Liver (tissue), 9 donors: Measurements from ENCODE around the gene CENPC. TPM values are rescaled to one million over a fixed set of nuclear protein-coding genes. Genes with fewer than 3 reads are reported as not detected.
"Not testable (repeated sequence)": the region's sequence is repeated elsewhere in the genome, so short reads cannot be mapped to it uniquely, and the experiment has no call there.

Experiments
- DNase-seq: peaks from one replicate; pipeline ENCODE4 v3.0.0-alpha.2; 2017; ENCODE audit warnings: low spot score
- H3K27ac ChIP-seq, 2 donors: one replicate each; pipeline ENCODE4 v1.7.0; 2013; ENCODE audit warnings: inconsistent platforms in 2 of 2, low read length in 2 of 2, control low read depth in 1 of 2, low read depth in 1 of 2, mild to moderate bottlenecking in 1 of 2
- H3K27me3 ChIP-seq, 4 donors: one replicate each; pipeline versions ENCODE4 v1.6.1 to v1.7.0; 2013; ENCODE audit warnings: low read length in 3 of 4, inconsistent platforms in 1 of 4, mild to moderate bottlenecking in 1 of 4, moderate library complexity in 1 of 4; ENCODE audit not compliant: control insufficient read depth in 4 of 4, insufficient read depth in 4 of 4
- H3K36me3 ChIP-seq, 4 donors: one replicate each; pipeline versions ENCODE4 v1.6.1 to v1.7.0; 2013; ENCODE audit warnings: low read length in 3 of 4, mild to moderate bottlenecking in 3 of 4, low read depth in 1 of 4, moderate library complexity in 1 of 4; ENCODE audit not compliant: control insufficient read depth in 4 of 4, insufficient read depth in 3 of 4
- H3K4me1 ChIP-seq, 4 donors: one replicate each; pipeline versions ENCODE4 v1.6.1 to v1.7.0; 2013; ENCODE audit warnings: low read length in 3 of 4, mild to moderate bottlenecking in 3 of 4, moderate library complexity in 1 of 4; ENCODE audit not compliant: control insufficient read depth in 4 of 4, insufficient read depth in 4 of 4
- H3K4me3 ChIP-seq, 3 donors: one replicate each; pipeline versions ENCODE4 v1.6.1 to v1.7.0; 2013; ENCODE audit warnings: low read length in 3 of 3, control low read depth in 1 of 3, low read depth in 1 of 3, mild to moderate bottlenecking in 1 of 3
- H3K9ac ChIP-seq, 2 donors: one replicate each; pipeline ENCODE4 v1.7.0; 2013; ENCODE audit warnings: low read length in 2 of 2, mild to moderate bottlenecking in 2 of 2, moderate library complexity in 2 of 2, control low read depth in 1 of 2, low read depth in 1 of 2
- H3K9me3 ChIP-seq, 4 donors: one replicate each; pipeline versions ENCODE4 v1.6.1 to v1.7.0; 2013; ENCODE audit warnings: low read length in 3 of 4; ENCODE audit not compliant: control insufficient read depth in 4 of 4
- ATF3 ChIP-seq: IDR thresholded peaks from 2 replicates; pipeline ENCODE4 v1.6.1; 2016; ENCODE audit warnings: antibody characterized with exemption
- CTCF ChIP-seq: fragments of 150-350 bp; IDR thresholded peaks from 2 replicates; pipeline ENCODE4 v1.5.1; 2017; ENCODE audit warnings: improper control_type of control experiment, low read depth, low read length; ENCODE audit not compliant: missing input control
- EGR1 ChIP-seq, 2 donors: IDR thresholded peaks; 2 replicates each; pipeline ENCODE4 v1.6.1; 2016 to 2018; ENCODE audit warnings: antibody characterized with exemption in 2 of 2, low read depth in 2 of 2
- FOXA1 ChIP-seq: IDR thresholded peaks from 2 replicates; pipeline ENCODE4 v1.6.1; 2016; ENCODE audit warnings: antibody characterized with exemption
- FOXA2 ChIP-seq: IDR thresholded peaks from 2 replicates; pipeline ENCODE4 v1.6.1; 2016; ENCODE audit warnings: antibody characterized with exemption
- GABPA ChIP-seq, 2 donors: IDR thresholded peaks in 1 of 2; conservative IDR thresholded peaks in 1 of 2; 2 replicates each; pipeline ENCODE4 v1.6.1; 2016; ENCODE audit warnings: antibody characterized with exemption in 2 of 2, mild to moderate bottlenecking in 1 of 2, moderate library complexity in 1 of 2
- HNF4A ChIP-seq, 2 donors: conservative IDR thresholded peaks; 2 replicates each; pipeline ENCODE4 v1.6.1; 2016; ENCODE audit warnings: antibody characterized with exemption in 2 of 2, mild to moderate bottlenecking in 2 of 2
- HNF4G ChIP-seq: IDR thresholded peaks from 2 replicates; pipeline ENCODE4 v1.6.1; 2016; ENCODE audit warnings: antibody characterized with exemption
- JUND ChIP-seq, 2 donors: IDR thresholded peaks; 2 replicates each; pipeline ENCODE4 v1.6.1; 2016; ENCODE audit warnings: antibody characterized with exemption in 2 of 2
- MAX ChIP-seq: IDR thresholded peaks from 2 replicates; pipeline ENCODE4 v1.6.1; 2016; ENCODE audit warnings: antibody characterized with exemption
- NR2F2 ChIP-seq: IDR thresholded peaks from 2 replicates; pipeline ENCODE4 v1.6.1; 2016; ENCODE audit warnings: antibody characterized with exemption
- RAD21 ChIP-seq, 2 donors: IDR thresholded peaks; 2 replicates each; pipeline ENCODE4 v1.6.1; 2016; ENCODE audit warnings: antibody characterized with exemption in 2 of 2, mild to moderate bottlenecking in 2 of 2
- RXRA ChIP-seq, 2 donors: IDR thresholded peaks; 2 replicates each; pipeline ENCODE4 v1.6.1; 2017 to 2018; ENCODE audit warnings: antibody characterized with exemption in 2 of 2, mild to moderate bottlenecking in 1 of 2
- SP1 ChIP-seq: IDR thresholded peaks from 2 replicates; pipeline ENCODE4 v1.6.1; 2018; ENCODE audit warnings: antibody characterized with exemption, mild to moderate bottlenecking
- TAF1 ChIP-seq: conservative IDR thresholded peaks from 2 replicates; pipeline ENCODE4 v1.6.1; 2016; ENCODE audit warnings: antibody characterized with exemption, mild to moderate bottlenecking
- YY1 ChIP-seq: IDR thresholded peaks from 2 replicates; pipeline ENCODE4 v1.6.1; 2016; ENCODE audit warnings: antibody characterized with exemption, mild to moderate bottlenecking
- ZBTB33 ChIP-seq: IDR thresholded peaks from 2 replicates; pipeline ENCODE4 v1.6.1; 2016; ENCODE audit warnings: antibody characterized with exemption
- WGBS: extraction: QIAGEN DNeasy Blood & Tissue Kit; methylation state at CpG from one replicate; pipeline ENCODE4 v1.1.7; 2013; 5-methylcytosine and 5-hydroxymethylcytosine counted together
- polyA plus RNA-seq, 2 donors: library from polyadenylated mRNA; stranded (reverse) in 1 of 2; unstranded in 1 of 2; fragments of 200-250 nt in 1 of 2; fragments of >200 nt in 1 of 2; fragmentation: Nextera tagmentation in 1 of 2; extraction: Ambion mirVana in 1 of 2; gene quantifications; one replicate each; pipeline versions ENCODE4 v1.2.1 to v1.2.3, GENCODE V29; 2013 to 2015
- total RNA-seq, 2 donors: library from RNA; depleted of rRNA; stranded (reverse); fragments of >200 nt; gene quantifications; one replicate each; pipeline ENCODE4 v1.2.3, GENCODE V29; 2014
- donor health status: healthy.
- donor health status: healthy.
- donor health status: healthy.
- donor health status: healthy.
- donor health status: healthy.

The CENPC gene
- total and polyA plus RNA-seq, 4 donors: 1.9 to 14.9 (median 9.6) TPM

- H3K4me3 ChIP-seq: no peak overlapping the region
- H3K27me3 ChIP-seq: no peaks in the 10 kb centered on the region
- TF ChIP-seq SP1 (no peak), FOXA1 (no peak), YY1 (no peak), GABPA (IDR thresholded peaks at IDR 0.05 in 1 of 2, conservative IDR thresholded peaks at IDR 0.05 in 1 of 2) (no peak), TAF1 (no peak), RAD21 (IDR thresholded peaks at IDR 0.05) (no peak), ATF3 (no peak), NR2F2 (no peak), MAX (no peak), HNF4A (conservative IDR thresholded peaks at IDR 0.05) (no peak), ZBTB33 (no peak), JUND (IDR thresholded peaks at IDR 0.05) (no peak), RXRA (IDR thresholded peaks at IDR 0.05) (no peak), HNF4G (no peak), CTCF (no peak), FOXA2 (no peak)
- H3K27ac ChIP-seq: no peak overlapping the region
- no peaks in the 10 kb centered on the region for H3K9me3 ChIP-seq
- WGBS: 94% methylated on average over 2 of the region's 2 CpGs
- H3K36me3 ChIP-seq: peaks cover 11 to 52% (median 35%) of the 10 kb centered on the region in 4 donors
- no peak for DNase-seq
- no peak overlapping the region for H3K9ac ChIP-seq
- H3K4me1 ChIP-seq: no peaks in the 10 kb centered on the region
Measured at GRCh38 chr4:67535280-67535840, 9.9 kb downstream of the CENPC start.

GRCh38 chr4:67533112-67533511 is 12.2 kb downstream of the CENPC start:
- Histone ChIP-seq H3K4me3 (no peak overlapping the region), H3K4me1 (no peaks in the 10 kb centered on the region), H3K27me3 (no peaks in the 10 kb centered on the region), H3K9ac (no peak overlapping the region), H3K9me3 (no peaks in the 10 kb centered on the region), H3K36me3 (peaks cover 12 to 40% (median 28%) of the 10 kb centered on the region in 4 donors), H3K27ac (no peak overlapping the region)
- over 99% methylated on average over 3 of the region's 3 CpGs for WGBS
- no peak for DNase-seq
- TF ChIP-seq FOXA2 (no peak), NR2F2 (no peak), RAD21 (IDR thresholded peaks at IDR 0.05) (no peak), EGR1 (IDR thresholded peaks at IDR 0.05; ENCODE audit: low read depth in 2 of 2) (no peak), JUND (IDR thresholded peaks at IDR 0.05) (no peak), HNF4G (no peak), CTCF (no peak)

- WGBS: 94% methylated on average over 4 of the region's 4 CpGs
- not testable (repeated sequence) for H3K9ac ChIP-seq, H3K27me3 ChIP-seq, DNase-seq, H3K9me3 ChIP-seq, H3K4me1 ChIP-seq, H3K4me3 ChIP-seq, H3K27ac ChIP-seq
- H3K36me3 ChIP-seq: peaks cover 10 to 37% (median 25%) of the 10 kb centered on the region in 4 donors
Measured at GRCh38 chr4:67532397-67532796, 12.9 kb downstream of the CENPC start.
